HG03520 (cell line): ENCODE results near the gene NME8.

ENCODE experiments used
- ATAC-seq: cut with Tn5 transposase; IDR thresholded peaks from one replicate; pipeline ENCODE4 v1.9.1; 2021; ENCODE audit warnings: mild to moderate bottlenecking, moderate library complexity; ENCODE audit not compliant: unreplicated experiment

The NME8 gene

GRCh38 chr7:37933018-37933566, 84.7 kb downstream of the NME8 start:
- ATAC-seq = no peak

- no peak for ATAC-seq
Measured at GRCh38 chr7:37942934-37943610, 94.7 kb downstream of the NME8 start.

- no peak for ATAC-seq
Measured at GRCh38 chr7:37943905-37944736, 95.7 kb downstream of the NME8 start.

GRCh38 chr7:37944737-37945054, 96.3 kb downstream of the NME8 start:
- no peak for ATAC-seq

- ATAC-seq = no peak
Measured at GRCh38 chr7:37945336-37945735, 96.9 kb downstream of the NME8 start.

- ATAC-seq = no peak
Measured at GRCh38 chr7:37947138-37947940, 98.9 kb downstream of the NME8 start.

- no peak for ATAC-seq
Measured at GRCh38 chr7:37947941-37948210, 99.5 kb downstream of the NME8 start.
